ENCODE results near the gene THADA.

DNA sequence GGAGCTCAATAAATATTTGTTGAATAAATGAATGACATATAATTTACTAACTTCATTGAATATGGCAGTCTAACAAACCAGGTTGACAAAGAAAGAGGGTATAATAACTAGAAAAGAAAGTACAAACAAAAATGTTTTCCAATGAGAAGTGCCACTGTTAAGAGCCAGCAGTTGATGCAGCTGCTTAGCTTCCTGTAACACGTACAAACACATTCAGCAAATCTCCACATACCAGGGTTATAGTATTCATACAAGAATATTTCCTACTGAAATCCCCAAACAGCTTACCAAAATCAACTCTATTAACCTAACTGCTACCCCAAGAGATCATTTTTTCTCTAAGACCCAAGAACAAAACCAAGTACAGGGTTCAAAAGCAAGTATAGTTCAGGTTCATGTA, 77.7 kb downstream of the THADA start:
- TF ChIP-seq, protein P1, sequence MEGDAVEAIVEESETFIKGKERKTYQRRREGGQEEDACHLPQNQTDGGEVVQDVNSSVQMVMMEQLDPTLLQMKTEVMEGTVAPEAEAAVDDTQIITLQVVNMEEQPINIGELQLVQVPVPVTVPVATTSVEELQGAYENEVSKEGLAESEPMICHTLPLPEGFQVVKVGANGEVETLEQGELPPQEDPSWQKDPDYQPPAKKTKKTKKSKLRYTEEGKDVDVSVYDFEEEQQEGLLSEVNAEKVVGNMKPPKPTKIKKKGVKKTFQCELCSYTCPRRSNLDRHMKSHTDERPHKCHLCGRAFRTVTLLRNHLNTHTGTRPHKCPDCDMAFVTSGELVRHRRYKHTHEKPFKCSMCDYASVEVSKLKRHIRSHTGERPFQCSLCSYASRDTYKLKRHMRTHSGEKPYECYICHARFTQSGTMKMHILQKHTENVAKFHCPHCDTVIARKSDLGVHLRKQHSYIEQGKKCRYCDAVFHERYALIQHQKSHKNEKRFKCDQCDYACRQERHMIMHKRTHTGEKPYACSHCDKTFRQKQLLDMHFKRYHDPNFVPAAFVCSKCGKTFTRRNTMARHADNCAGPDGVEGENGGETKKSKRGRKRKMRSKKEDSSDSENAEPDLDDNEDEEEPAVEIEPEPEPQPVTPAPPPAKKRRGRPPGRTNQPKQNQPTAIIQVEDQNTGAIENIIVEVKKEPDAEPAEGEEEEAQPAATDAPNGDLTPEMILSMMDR (IDR thresholded peaks at IDR 0.05): no peak
- TF ChIP-seq POLR2A (IDR thresholded peaks at IDR 0.05): no peak

Measured in thyroid gland (tissue), 4 donors.